NT2/D1 (cell line): ENCODE measurements around the gene ALB.

Experiments used
- YY1 ChIP-seq: IDR thresholded peaks from 2 replicates; pipeline ENCODE4 v1.6.1; 2011; ENCODE audit not compliant: insufficient read length, insufficient read depth
- ZNF274 ChIP-seq: IDR thresholded peaks from 2 replicates; pipeline ENCODE4 v1.6.1; 2011; ENCODE audit warnings: mild to moderate bottlenecking, low read depth, low read length

GRCh38 chr4:73451981-73452747 lies 48.1 kb downstream of the ALB start:
- TF ChIP-seq ZNF274: no peak
- TF ChIP-seq YY1: no peak
